GM19351 (cell line): ENCODE measurements around the gene SDF4.
"Not testable (repeated sequence)": the region's sequence is repeated elsewhere in the genome, so short reads cannot be mapped to it uniquely, and the experiment has no call there.

Source experiments
- ATAC-seq: cut with Tn5 transposase; IDR thresholded peaks from one replicate; pipeline ENCODE4 v1.9.1; 2021; ENCODE audit warnings: mild to moderate bottlenecking, moderate library complexity; ENCODE audit not compliant: unreplicated experiment

The SDF4 gene

DNA sequence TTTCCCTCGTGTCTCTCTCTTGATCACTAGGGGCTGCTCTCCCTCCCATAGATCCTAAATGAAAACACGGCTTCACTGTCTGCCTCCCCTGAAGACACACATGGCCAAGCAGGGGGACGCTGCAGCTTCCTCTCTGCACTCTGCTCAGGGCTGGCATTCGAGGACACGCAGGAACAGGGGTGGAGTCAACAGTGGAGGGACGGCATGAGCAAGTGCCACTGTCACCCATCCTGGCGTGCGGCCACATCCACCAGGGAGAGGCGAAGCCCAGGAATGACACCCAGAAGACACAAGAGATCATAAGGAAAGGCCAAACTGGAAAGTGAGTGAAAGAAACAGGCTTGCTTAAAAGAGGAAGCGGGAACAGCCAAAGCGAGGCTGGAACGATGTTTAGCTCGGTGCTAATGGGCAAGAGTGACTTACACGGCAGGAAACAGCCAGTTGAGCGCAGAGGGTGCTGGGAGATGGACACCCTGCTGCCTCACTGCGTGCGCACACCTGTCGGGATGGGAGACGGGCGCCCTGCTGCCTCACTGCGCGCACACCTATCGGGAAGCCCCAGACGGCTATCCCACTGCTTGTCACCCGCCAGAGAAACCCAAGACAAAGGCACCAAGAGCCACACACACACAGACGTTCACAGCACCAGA, 28.3 kb upstream of the SDF4 start:
- no peak for ATAC-seq

DNA sequence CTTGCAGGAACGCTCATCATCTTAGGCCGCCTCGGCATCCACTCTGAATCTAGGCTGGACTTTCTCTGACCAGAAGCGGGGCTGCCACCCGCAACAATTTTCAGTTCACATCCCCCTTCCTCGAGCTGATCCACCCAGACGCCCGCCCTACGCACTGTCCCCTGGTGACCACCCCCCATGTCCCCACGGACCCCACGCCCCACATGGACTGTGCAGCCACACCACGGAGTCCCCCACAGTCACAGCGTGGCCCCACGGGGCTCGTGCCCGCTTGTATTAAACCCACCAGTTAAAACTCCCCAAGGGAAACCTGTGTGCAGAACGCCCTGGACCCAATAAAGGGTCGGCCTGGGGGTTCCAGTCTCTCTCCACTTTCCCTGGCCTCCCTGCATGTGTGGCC, 27.7 kb upstream of the SDF4 start:
- ATAC-seq: no peak

DNA sequence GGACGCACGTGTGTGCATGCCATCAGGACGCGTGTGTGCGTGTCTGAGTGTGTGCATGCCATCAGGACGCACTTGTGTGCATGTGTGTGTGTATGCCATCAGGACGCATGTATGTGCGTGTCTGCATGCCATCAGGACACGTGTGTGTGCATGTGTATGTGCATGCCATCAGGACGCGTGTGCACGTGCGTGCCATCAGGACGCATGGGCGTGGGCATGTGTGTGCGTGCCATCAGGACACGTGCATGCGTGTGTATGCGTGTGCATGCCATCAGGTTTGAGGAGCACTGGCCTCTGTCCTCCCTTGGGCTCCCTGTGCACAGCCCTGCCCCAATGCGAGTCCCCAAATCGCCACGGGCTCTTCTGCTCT, 27.3 kb upstream of the SDF4 start:
- ATAC-seq: no peak

DNA sequence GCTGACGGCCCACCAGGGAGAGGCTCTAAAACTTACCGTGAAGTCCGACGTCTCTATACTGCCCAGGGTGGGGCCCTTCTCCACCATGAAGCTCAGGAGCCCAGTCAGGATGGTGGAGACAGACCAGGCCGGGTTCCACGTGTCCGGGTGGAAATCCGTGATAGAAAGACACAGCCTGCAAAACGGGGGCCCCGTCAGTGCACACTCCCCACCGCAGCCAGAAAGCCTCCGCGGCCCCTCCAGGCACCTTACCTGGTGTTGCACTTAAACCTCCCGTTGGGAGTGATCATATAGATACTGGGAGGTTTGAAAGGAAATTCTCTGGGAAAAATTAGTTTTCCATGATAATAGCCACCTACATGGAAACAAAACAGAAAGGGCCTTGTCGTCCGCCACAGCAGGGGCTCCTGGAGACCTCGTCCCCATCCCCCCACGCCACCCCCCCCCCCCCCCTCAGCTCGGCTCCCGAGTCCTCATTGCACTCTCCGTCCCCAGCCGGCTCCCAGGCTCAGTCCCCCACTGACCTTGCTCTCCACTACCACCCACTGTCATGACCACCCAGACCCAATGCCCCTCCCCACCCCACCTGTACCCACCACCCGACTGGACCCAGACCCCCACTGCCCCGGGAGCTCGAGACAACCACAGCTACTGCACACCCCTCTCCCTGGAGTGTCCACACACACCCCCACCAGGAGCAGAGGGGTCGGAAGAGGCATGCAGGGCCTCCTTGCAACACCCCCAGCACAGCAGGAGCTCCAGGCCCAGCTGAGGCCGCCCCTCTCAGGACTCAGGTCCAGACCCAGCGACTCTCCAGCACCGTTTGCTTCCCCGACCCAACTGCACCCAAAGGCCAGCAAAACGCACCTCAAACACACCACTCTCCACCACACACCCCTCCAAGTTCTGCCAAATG, 25.4 kb upstream of the SDF4 start:
- no peak for ATAC-seq

DNA sequence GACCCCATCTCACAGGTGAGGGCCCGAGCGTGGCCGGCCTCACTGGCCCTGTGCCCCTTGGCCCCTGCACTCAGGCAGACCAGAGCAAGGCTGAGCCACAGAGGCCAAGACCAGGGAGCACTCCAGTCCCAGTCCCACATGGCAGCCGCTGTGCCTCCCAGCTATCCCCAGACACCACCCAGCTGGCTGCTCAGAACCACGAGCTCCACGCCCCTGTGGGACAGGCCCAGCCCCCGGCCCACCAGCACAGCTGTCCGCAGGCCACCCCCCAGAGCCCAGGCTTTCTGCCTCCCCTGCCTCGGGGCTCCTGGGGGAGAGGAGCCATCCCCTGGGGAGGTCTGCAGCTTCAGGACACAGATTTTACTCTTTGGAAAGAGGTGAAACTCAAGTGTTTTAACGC, 23.8 kb upstream of the SDF4 start:
- ATAC-seq: no peak

DNA sequence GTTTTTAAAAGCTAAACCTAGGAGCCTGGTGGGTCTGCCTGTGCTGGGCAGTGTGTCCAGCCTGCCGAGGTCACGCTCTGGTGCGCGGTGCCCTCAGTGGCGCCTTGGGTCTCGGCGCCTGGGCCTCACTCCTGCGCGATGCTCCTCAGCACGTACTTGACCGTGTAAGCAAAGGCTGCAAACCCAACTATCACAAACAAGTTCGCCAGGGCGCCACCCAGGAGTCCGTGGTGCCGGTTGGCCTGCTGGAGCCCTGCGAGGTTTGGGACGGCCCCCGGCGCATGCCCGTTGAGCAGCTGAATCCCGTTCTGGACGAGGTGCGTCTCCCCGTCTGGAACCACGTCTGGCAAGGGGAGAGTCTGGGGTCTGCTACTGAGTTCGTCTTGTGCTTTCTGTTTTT, 23.3 kb upstream of the SDF4 start:
- ATAC-seq: no peak

DNA sequence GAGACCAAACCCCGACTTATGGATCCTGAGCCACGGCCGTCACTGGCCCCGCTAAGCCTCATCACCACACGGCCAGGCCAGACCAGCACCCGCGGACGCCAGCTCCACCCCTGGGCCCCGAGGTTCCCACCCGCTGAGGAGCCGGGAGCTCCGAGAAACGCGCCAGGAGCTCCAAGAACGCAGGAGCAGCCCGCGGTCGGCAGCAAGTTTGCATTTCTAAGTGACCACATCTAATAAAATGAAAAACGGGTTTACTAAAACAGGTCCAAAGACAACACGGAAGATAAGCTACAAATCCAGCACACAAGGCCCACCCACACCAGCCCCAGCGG, 22.8 kb upstream of the SDF4 start:
- no peak for ATAC-seq

DNA sequence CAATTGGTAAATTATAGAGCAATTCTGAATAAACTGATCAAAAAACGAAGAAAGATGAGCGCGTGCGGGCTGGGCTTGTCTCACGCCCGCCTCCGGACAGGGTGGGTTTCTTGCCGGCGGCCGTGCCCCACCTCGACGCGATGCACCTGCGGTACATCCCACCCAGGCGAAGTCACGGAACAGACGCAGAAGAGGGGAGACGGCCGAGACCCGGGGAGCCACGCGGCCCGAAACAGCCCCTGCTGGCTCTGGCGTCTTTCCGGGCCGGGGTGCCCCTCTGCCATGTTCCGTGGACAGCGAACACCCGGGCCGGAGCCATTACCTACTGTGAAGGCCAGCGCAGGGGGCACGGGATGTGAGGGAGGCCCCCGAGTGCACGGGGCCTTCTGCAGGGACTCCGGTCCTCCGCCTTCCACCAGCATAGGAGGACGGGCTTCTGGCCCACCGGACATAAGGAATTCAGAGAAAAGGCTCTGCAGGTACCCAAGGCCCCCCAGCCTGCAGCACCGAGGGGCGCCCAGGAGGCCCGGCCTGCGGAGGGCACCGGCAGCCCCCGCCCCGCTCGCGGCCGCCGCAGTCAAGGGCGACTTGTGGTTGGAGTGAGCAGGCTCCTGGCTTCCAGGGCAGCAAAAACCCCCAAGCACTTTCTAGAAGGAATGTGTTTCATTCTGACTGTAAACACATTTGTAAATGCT, 22.3 kb upstream of the SDF4 start:
- ATAC-seq: no peak

DNA sequence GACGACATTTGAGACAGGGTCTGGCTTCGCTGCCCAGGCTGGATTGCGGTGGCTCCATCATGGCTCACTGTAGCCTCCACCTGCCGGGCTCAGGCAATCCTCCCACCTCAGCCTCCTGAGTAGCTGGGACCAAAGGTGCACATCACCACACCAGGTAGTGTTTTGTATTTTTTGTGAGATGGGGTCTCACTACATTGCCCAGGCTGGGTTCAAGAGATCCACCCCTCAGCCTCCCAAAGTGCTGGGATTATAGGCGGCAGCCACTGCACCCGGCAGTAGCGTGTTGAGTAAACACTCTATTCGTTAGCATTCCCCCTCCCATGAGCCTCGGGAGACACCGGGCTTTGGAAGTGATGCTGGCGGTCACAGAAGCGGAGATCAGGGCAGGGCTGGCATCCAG, 21.5 kb upstream of the SDF4 start:
- no peak for ATAC-seq

DNA sequence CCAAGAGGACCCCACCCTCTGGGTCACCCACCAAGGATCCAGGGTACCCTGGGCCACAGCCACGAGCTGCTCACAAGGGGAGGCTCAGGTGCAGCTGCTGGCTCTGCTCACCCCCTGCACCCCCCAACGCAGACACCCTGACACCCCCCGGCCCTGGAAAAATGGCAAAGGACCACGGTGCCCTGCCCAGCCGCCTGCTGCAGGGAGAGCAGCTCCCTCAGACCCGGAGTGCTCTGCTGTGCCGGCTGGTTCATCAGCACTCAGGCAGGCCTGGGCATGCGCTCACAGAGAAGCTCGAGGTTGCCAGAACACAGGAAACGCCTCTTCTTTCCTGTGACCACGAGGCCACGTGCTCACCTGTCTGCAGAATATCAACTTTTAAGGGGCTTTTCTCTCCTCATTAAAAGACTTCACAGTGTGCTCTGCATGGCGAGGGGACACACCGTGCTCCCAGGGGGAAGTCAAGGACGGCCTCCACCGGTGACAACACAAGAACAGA, 19.0 kb upstream of the SDF4 start:
- ATAC-seq: no peak

DNA sequence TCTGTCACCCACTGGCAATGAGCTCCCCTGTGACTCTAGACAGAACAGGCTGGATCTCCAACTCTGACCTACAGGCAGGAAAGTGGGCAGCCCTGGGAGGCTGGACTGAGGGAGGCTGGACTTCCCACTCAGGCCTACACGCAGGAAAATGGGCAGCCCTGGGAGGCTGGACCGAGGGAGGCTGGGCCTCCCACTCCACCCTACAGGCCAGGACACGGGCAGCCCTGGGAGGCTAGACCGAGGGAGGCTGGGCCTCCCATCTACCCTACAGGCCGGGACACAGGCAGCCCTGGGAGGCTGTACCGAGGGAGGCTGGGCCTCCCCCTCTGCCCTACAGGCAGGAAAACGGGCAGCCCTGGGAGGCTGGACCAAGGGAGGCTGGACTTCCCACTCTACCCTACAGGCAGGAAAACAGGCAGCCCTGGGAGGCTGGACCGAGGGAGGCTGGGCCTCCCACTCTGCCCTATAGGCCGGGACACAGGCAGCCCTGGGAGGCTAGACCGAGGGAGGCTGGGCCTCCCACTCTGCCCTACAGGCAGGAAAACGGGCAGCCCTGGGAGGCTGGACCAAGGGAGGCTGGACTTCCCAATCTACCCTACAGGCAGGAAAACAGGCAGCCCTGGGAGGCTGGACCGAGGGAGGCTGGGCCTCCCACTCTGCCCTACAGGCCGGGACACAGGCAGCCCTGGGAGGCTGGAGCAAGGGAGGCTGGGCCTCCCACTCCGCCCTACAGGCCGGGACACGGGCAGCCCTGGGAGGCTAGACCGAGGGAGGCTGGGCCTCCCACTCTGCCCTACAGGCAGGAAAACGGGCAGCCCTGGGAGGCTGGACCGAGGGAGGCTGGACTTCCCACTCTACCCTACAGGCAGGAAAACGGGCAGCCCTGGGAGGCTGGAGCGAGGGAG, 16.5 kb upstream of the SDF4 start:
- ATAC-seq: not testable (repeated sequence)

DNA sequence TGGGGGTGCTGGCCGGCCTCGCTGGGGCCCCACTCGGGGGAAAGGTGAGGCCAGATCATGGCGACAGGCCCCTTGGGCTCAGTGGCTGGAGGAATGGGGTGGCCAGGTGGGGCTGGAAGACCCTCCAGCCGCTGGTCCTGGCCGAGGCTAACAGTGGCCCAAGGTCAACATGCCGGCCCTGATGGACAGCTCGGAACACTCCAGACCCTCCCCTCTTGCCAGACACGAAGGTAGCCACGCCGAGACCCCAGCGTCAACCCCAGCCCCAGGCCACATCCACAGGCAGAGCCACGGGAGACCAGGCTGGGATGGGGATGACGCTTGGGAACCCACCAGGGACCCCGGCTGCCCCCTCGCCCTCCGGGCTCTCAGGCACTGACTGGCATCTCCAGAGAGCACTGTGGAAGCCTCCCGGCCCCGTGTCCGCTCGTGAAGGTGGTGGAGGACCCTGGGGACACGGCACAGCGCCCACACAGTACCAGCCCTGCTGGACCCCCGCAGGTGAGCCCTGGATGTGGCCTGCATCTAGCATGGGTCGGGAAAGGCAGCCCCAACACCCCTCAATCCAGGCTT, 15.6 kb upstream of the SDF4 start:
- ATAC-seq: no peak

DNA sequence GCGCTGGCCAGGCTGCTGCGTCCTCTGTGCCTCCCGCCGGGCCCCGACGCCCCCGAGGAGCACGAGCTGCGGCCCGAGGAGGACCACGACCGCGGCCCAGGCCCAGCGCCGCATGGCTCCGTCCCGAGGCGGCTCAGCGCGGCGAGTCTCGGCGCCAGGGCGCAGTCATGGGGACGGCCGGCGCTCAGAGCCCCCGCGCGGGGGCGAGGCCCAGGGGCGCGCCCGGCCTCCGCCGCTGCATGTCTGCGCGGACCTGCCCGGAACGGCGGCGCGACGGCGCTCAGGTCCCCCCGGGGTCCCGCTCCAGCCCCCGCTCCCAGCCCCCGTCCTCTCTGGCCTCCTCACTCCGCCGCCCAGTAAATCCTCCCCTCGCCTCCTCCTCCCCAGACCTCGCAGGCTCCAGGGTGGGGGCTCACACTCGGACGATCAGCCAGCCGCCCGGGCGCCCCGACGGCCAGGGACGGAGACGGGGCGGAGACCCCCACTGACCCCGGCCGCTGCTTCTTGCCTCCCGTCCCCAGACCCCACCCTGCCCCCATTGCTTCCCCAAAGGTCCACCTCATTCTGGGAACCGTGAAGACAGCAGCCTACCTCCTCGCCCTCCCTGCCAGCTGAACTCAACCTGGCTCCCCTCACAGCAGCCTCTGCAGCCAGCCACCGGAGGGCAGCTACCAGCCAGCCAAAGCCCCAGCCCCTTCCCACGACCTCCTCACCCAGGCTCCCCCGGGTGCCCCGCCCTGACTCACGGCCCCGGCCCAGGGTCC, 15.0 kb upstream of the SDF4 start, which contains the start of gene C1QTNF12:
Gene C1QTNF12 (minus strand): TSS at position 146 of the 764 bp plus-strand sequence. CDS start 32 bp downstream, at position 114.
- no peak for ATAC-seq

DNA sequence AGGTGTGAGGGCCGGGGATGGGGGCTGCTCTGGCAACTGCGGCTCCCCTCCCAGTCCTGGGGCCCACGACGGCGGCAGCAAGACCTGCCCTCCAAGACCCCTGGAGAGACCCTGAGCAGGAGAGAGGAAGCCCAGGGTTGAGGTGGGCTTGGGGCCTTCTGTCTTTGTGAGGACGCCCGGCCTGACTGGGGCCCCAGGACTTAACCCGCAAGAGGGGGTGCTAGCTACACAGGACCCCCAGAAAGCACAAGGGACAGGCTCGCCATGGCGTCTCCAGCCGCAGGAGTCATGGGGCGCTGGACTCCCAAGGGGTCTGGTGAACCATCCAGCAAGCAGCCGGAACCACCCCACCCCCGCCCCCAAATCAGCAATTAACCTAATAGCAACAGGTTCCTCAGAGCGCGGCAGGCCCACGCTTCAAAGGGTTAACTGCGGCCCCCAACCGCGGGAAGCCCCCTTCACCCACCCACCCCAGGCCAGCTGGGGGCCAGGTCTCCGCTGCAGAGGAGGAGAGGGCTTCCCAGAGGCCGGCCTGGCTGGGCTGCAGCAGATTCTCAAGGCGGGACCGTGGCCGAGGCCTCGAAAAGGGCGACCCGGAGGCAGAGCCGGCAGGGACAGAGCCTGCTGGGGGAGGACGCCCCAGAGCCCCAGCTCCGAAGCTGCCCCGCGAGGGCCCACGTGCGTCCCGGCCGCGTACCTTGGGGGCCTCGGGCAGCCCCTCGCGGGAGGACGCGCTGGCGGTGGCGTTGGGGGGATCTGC, 14.2 kb upstream of the SDF4 start:
- no peak for ATAC-seq

DNA sequence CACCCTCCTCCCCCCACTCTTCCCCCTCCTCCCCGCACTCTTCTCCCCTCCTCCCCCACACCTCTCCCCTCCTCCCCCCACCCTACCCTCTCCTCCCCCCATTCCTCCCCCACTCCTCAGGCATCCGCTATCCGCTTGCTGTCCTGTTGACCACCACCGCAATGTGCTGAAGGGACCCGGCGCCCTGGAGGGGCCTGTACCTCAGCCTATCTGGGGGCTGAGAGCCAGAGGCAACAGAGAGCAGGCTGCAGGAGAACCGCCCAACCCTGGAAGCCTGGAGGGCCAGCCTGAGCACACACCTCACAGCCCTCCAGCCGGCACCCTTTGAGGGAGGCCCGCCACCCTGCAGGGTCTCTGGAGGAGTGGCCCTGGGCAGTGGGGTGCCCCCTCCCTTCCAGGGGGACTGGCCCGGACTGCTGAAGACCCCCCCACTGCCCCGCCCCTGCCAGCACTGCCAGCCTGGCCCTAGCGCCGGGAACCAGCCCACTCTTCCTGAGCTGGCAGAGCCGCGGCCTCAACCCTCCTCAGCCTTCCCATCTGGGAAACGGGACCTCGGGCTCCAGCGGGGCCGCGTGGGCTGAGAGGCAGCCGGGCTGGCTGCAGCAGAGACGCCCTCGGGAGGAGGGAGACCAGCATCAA, 13.5 kb upstream of the SDF4 start:
- no peak for ATAC-seq

DNA sequence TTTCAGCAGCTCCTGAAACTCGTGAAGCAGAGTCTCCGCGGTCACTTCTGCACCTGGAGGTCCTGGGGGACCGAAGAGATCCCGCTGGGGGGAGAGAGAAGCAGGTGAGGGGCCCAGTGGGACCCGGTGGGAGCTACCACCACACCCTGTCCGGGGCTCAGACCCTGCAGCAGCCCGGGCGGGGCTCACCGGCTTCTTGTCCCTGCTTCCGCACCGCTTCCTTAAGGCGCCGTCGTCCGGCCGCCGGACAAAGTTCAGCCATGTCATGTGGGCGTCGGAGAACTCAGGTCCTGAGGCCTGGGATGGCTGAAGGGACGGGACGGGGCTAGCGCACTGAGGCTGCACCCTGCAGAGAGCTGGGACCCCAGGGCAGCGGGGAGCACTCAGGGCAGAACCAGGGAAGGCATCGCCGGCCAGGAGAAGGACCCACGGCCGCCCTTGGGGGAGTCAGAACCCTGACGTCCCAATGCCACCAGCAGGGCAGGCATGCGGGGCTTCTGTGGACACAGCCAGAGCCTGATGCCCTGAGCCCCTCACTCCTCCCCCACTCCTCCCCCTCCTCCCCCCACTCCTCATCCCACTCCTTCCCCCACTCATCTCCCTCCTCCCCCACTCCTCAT, 12.5 kb upstream of the SDF4 start:
- no peak for ATAC-seq

DNA sequence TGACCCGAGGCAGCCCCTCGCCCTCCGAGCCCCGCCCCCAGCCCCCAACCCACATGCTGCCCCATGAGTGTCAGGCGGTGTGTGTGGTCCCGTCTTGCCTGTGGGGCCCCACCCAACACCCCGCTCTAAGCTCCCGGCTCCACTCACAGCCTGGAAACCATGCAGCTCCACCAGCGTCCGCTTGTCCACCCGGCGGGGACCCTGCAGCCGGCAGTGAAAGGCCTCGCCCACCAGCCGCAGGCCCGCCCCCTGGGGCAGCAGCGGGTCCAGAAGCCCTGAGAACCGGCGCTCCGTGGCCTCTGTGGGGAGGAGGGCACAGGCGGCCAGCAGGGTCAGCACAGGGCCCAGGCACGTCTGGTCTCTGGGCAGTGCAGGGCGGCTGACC, 12.0 kb upstream of the SDF4 start:
- ATAC-seq: no peak

DNA sequence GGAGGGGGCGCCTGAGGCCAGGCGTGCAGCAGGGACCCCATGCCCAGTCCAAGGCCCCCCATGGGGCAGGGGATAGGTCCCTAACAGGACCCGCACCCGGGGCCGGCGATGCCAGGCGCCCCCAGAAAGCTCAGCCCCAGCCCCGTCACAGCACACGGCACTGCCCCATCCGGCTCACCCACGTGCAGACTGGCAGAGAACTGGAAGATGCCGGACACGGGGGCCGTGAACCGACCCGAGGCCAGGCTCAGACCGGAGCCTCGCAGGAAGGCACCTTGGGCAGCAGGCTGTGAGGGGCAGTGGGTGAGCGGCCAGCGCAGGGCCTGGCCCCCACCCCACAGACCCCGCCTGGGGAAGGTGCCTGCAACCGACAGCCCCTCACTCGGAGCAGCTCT, 11.5 kb upstream of the SDF4 start:
- ATAC-seq: no peak
